ENCODE data around the gene ZBTB2.

DNA sequence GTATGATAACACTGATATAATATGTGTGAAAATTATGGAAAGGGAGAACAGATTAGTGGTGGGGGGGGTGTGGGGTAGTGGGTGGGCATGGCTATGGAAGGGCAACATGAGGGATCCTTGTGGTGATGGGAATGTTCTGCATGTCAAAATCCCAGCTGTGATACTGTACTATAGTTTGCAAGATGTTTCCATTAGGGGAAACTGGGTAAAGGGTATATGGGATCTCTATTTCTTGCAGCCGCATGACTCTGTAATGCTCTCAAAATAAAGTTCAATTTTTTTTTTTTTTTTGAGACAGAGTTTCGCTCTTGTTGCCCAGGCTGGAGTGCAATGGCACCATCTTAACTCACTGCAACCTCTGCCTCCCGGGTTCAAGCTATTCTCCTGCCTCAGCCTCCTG lies 14.3 kb downstream of the ZBTB2 start:
- TF ChIP-seq, protein P1, sequence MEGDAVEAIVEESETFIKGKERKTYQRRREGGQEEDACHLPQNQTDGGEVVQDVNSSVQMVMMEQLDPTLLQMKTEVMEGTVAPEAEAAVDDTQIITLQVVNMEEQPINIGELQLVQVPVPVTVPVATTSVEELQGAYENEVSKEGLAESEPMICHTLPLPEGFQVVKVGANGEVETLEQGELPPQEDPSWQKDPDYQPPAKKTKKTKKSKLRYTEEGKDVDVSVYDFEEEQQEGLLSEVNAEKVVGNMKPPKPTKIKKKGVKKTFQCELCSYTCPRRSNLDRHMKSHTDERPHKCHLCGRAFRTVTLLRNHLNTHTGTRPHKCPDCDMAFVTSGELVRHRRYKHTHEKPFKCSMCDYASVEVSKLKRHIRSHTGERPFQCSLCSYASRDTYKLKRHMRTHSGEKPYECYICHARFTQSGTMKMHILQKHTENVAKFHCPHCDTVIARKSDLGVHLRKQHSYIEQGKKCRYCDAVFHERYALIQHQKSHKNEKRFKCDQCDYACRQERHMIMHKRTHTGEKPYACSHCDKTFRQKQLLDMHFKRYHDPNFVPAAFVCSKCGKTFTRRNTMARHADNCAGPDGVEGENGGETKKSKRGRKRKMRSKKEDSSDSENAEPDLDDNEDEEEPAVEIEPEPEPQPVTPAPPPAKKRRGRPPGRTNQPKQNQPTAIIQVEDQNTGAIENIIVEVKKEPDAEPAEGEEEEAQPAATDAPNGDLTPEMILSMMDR (IDR thresholded peaks at IDR 0.05), result no peak
- no peak for TF ChIP-seq POLR2A (IDR thresholded peaks at IDR 0.05)
